ENCODE results near the gene SCUBE1.

DNA sequence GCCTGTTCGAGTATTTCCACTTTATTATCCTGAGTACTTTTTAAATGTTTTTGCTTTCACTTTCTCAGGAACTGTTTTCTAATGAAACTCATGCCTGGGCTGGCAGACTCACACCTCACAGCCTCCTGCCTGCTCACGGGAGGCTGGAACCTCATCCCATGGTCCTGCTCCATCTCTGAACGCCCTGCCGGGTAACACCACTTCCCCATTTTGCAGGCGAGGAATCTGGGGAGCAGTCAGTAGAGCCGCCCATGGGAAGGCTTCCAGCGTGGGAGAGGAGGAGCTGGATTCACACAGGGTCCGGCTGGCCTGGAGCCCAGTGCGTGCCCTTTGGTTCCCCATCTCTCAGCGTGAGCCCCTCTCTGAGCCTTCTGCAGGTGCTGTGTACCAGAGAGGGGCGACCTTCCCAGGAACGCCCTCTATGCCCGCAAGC lies 53.6 kb downstream of the SCUBE1 start:
- no peak for TF ChIP-seq POLR2A (IDR thresholded peaks at IDR 0.05)
- no peak for TF ChIP-seq EP300 (IDR thresholded peaks at IDR 0.05)

Data from gastroesophageal sphincter (tissue), 2 donors.